HCT116 (cell line): Measurements from ENCODE around the gene FERMT2. TPM values are rescaled to one million over a fixed set of nuclear protein-coding genes. Genes with fewer than 3 reads are reported as not detected.
A peak's percentile ranks its signal among the peaks of the same experiment; 100 is the strongest.

ENCODE experiments used
- ATAC-seq: fragments of 200-7000 bp; cut with Tn5 transposase; 2 replicates; pipeline ENCODE4 v1.9.1; 2020; ENCODE audit warnings: mild to moderate bottlenecking, moderate library complexity
- BruUV-seq: library from RNA; stranded (reverse); fragments of 400-500 nt; replicated peaks from 2 replicates; lab custom pipeline; 2021; lab: Mats Ljungman, UMichigan
- CTCF ChIA-PET: fragments of 300-600 bp; sonication (Branson Sonifier 250); formaldehyde crosslinking; loops from one replicate; lab custom pipeline; 2021; ENCODE audit warnings: antibody characterized with exemption; lab: Charles Lee
- POLR2A ChIA-PET: fragments of 300-600, 350-600 bp; sonication (Branson Sonifier 250); formaldehyde crosslinking; loops from one replicate; lab custom pipeline; 2021; ENCODE audit warnings: antibody characterized with exemption; lab: Charles Lee
- RAD21 ChIA-PET, 2 experiments: fragments of 300-600 bp; sonication (Branson Sonifier 250); formaldehyde crosslinking; loops; one replicate each; lab custom pipeline; 2023; ENCODE audit warnings: low total read pairs in 2 of 2; ENCODE audit not compliant: uncharacterized antibody in 2 of 2, unreplicated experiment in 2 of 2, low non-redundant PET in 1 of 2; lab: Charles Lee
- DNase-seq: peaks from one replicate; pipeline ENCODE4 v3.0.0-alpha.2; 2010; ENCODE audit warnings: low read depth, low spot score
- H2AFZ ChIP-seq: fragments of 200-600 bp; shearing (Covaris generic), sonication (generic); 2 replicates; pipeline ENCODE4 v1.6.1; 2017; ENCODE audit warnings: low read depth, mixed run types, mixed read lengths, antibody characterized with exemption, low read length; ENCODE audit not compliant: poor library complexity, severe bottlenecking
- H3K27ac ChIP-seq: 2 replicates; pipeline ENCODE4 v1.5.1; 2012; ENCODE audit warnings: low read depth, low read length
- H3K27me3 ChIP-seq: fragments of 200-600 bp; sonication (generic); 2 replicates; pipeline ENCODE4 v1.6.1; 2016; ENCODE audit warnings: mixed run types, low read length, mixed read lengths; ENCODE audit not compliant: insufficient read depth
- H3K36me3 ChIP-seq, 2 experiments: fragments of 200-500 bp in 1 of 2; fragments of 200-600 bp in 1 of 2; sonication (Bioruptor generic) in 1 of 2; sonication (generic) in 1 of 2; 2 replicates each; pipeline versions ENCODE4 v1.5.1 to v1.6.1; 2014 to 2016; ENCODE audit warnings: low read length in 2 of 2, inconsistent platforms in 1 of 2, mixed read lengths in 1 of 2, mixed run types in 1 of 2; ENCODE audit not compliant: insufficient read depth in 2 of 2, control insufficient read depth in 1 of 2
- H3K4me1 ChIP-seq, 2 experiments: fragments of 200-600 bp in 1 of 2; sonication (generic) in 1 of 2; 2 replicates each; pipeline versions ENCODE4 v1.5.1 to v1.6.1; 2012 to 2017; ENCODE audit warnings: low read length in 2 of 2, inconsistent platforms in 1 of 2, mild to moderate bottlenecking in 1 of 2, mixed read lengths in 1 of 2, mixed run types in 1 of 2, moderate library complexity in 1 of 2; ENCODE audit not compliant: insufficient read depth in 2 of 2, control insufficient read depth in 1 of 2
- H3K4me2 ChIP-seq: fragments of 200-600 bp; sonication (generic); 2 replicates; pipeline ENCODE4 v1.6.1; 2017; ENCODE audit warnings: mixed run types, low read length, mixed read lengths
- H3K4me3 ChIP-seq, 2 experiments: fragments of 200-600 bp in 1 of 2; sonication (generic) in 1 of 2; replicated peaks in 1 of 2; 2 replicates each; pipeline ENCODE4 v1.5.1; 2011 to 2016; ENCODE audit warnings: low read length in 2 of 2, control low read depth in 1 of 2, low read depth in 1 of 2, mild to moderate bottlenecking in 1 of 2, mixed read lengths in 1 of 2, mixed run types in 1 of 2
- H3K79me2 ChIP-seq: fragments of 200-600 bp; sonication (generic); 2 replicates; pipeline ENCODE4 v1.6.1; 2017; ENCODE audit warnings: mild to moderate bottlenecking, mixed run types, low read length, moderate library complexity, mixed read lengths; ENCODE audit not compliant: insufficient read depth
- H3K9ac ChIP-seq: fragments of 200-600 bp; sonication (generic); 2 replicates; pipeline ENCODE4 v1.6.1; 2016; ENCODE audit warnings: low read length, mixed read lengths
- H3K9me2 ChIP-seq: fragments of 200-600 bp; sonication (generic), shearing (Covaris generic); 2 replicates; pipeline ENCODE4 v1.6.1; 2017; ENCODE audit warnings: mixed run types, mild to moderate bottlenecking, moderate library complexity; ENCODE audit not compliant: insufficient read depth
- H3K9me3 ChIP-seq, 2 experiments: fragments of 200-500 bp in 1 of 2; fragments of 200-600 bp in 1 of 2; sonication (Bioruptor generic) in 1 of 2; sonication (generic) in 1 of 2; 2 replicates each; pipeline ENCODE4 v1.6.1; 2014 to 2017; ENCODE audit warnings: low read length in 2 of 2, mixed read lengths in 2 of 2, inconsistent platforms in 1 of 2, low read depth in 1 of 2, mild to moderate bottlenecking in 1 of 2, mixed run types in 1 of 2, moderate library complexity in 1 of 2; ENCODE audit not compliant: control insufficient read depth in 1 of 2, insufficient read depth in 1 of 2
- H4K20me1 ChIP-seq: fragments of 200-600 bp; sonication (generic), shearing (Covaris generic); 2 replicates; pipeline ENCODE4 v1.6.1; 2017; ENCODE audit warnings: mixed run types, mild to moderate bottlenecking, moderate library complexity; ENCODE audit not compliant: insufficient read depth
- POLR2AphosphoS5 ChIP-seq: IDR thresholded peaks from 2 replicates; pipeline ENCODE4 v1.6.1; 2011; ENCODE audit warnings: mild to moderate bottlenecking, low read depth, low read length, moderate library complexity
- RAD21 ChIP-seq: IDR thresholded peaks from 2 replicates; pipeline ENCODE4 v1.6.1; 2012; ENCODE audit warnings: low read depth, mild to moderate bottlenecking
- SIN3A ChIP-seq: IDR thresholded peaks from 2 replicates; pipeline ENCODE4 v1.6.1; 2012; ENCODE audit warnings: low read depth
- TCF7L2 ChIP-seq: IDR thresholded peaks from 2 replicates; pipeline ENCODE4 v1.7.0; 2011; ENCODE audit warnings: borderline replicate concordance, inconsistent platforms; ENCODE audit not compliant: insufficient read depth, insufficient read length; ENCODE audit errors: extremely low read depth
- YY1 ChIP-seq: IDR thresholded peaks from 2 replicates; pipeline ENCODE4 v1.6.1; 2011; ENCODE audit warnings: low read length, low read depth, moderate library complexity, mild to moderate bottlenecking; ENCODE audit not compliant: insufficient replicate concordance; ENCODE audit errors: extremely low read depth
- ZFX ChIP-seq: fragments of 450-650 bp; IDR thresholded peaks from 2 replicates; pipeline ENCODE4 v1.6.1; 2017
- intact Hi-C: fragments of 100-400 bp; cut with micrococcal nuclease; formaldehyde crosslinking; loops from 2 replicates; pipeline ENCODE4 v1.10.0; 2022
- total RNA-seq: library from RNA; stranded (reverse); gene quantifications from one replicate; pipeline ENCODE4 v1.2.1, GENCODE V29; 2021; ENCODE audit not compliant: unreplicated experiment
- TF ChIP-seq, protein P1 (sequence below): IDR thresholded peaks from 2 replicates; pipeline ENCODE4 v1.6.1; 2011; ENCODE audit warnings: mild to moderate bottlenecking, low read length, moderate library complexity; ENCODE audit not compliant: insufficient replicate concordance; ENCODE audit errors: extremely low read depth
- TF ChIP-seq, protein P2 (sequence below), 3 experiments: fragments of 200-600 bp in 1 of 3; sonication (generic) in 1 of 3; IDR thresholded peaks in 2 of 3; conservative IDR thresholded peaks in 1 of 3; 2 replicates each; pipeline ENCODE4 v1.5.1; 2012 to 2017; ENCODE audit warnings: low read depth in 2 of 3, low read length in 2 of 3, antibody characterized with exemption in 1 of 3, borderline replicate concordance in 1 of 3, control low read depth in 1 of 3, mild to moderate bottlenecking in 1 of 3, mixed read lengths in 1 of 3, mixed run types in 1 of 3, moderate library complexity in 1 of 3; ENCODE audit not compliant: insufficient read depth in 1 of 3
- TF ChIP-seq, protein P3 (sequence below): IDR thresholded peaks from 2 replicates; pipeline ENCODE4 v1.6.1; 2012
- TF ChIP-seq, protein P4 (sequence below): IDR thresholded peaks from 2 replicates; pipeline ENCODE4 v1.6.1; 2012; ENCODE audit warnings: low read depth

The FERMT2 gene
- total RNA-seq, 1 experiment from 2014 or later: 24.8 TPM

DNA sequence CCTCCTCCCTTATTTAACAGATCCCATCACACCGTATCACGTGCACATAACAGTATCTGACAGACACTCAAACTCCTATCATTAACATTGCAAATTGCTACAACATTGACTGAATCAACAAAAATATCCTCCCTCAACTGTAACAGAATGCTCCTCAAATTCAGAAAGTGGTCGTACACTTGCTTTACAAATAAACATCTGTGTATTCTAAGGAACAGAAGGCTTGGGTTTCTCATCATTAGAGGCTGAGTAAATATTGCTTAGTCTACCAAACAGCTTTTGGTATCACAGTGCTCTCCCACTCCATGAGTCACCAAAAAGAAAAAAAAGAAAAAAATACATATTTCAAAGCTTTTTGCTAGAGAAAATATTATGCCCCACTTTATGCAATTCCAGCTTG, 23.9 kb downstream of the FERMT2 start (continued):
- TF ChIP-seq TCF7L2: no peak

DNA sequence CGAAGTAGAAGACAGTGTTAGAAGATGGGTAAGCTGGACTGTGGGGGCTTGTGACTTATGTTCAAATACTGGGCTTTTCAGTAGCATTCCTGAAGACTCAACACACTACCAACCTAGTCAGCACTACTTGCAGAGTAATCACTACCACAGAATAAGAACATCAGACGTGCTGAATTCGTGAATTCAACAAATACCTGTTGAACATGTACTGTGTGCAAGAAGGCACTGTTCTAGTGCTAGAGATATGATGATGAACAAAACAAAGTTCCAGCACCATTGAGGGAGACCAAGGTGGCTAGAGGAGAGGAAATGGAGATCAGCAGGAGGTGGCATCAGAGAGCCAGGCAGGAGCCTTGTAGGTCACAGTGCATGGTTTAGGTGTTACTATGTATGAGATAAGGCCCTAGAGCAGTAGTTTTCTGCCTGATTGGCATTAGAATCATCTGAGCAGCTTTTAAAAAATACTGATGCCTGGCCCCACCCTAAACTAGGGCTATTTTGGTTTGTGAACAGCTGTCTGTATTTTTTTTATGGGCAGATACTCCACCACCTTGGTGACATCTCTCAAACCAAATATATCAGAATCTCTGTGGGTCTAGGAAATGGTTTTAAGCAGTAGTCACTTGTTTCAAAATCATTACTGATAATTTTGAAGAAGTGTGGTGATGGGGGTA, 26.8 kb downstream of the FERMT2 start:
- Histone ChIP-seq H3K36me3 (no peaks in the 10 kb centered on the region), H3K27me3 (no peaks in the 10 kb centered on the region), H3K9me3 (no peaks in the 10 kb centered on the region), H3K4me1 (peaks cover 0 to 28% of the 10 kb centered on the region in 2 experiments; a peak in 3 of 4 replicates), H3K79me2 (peaks cover 38% of the 10 kb centered on the region), H3K9ac (no peak overlapping the region), H3K4me2 (peak overlapping the region; percentile 42), H3K27ac (no peak overlapping the region)
- DNase-seq (no peak), ATAC-seq (peak; percentile 84)
- POLR2A ChIA-PET: no interaction called here
- BruUV-seq: no TSS peak
- CTCF ChIA-PET: interaction anchor here (0.8 kb wide), 1 partner anchor 132 kb away, joined by 3 read pairs; no protein-coding TSS in a partner anchor
- intact Hi-C loops: loop anchor here (1.0 kb wide), 1 partner anchor 131 kb away; no protein-coding TSS in a partner anchor
- TF ChIP-seq, protein P1, sequence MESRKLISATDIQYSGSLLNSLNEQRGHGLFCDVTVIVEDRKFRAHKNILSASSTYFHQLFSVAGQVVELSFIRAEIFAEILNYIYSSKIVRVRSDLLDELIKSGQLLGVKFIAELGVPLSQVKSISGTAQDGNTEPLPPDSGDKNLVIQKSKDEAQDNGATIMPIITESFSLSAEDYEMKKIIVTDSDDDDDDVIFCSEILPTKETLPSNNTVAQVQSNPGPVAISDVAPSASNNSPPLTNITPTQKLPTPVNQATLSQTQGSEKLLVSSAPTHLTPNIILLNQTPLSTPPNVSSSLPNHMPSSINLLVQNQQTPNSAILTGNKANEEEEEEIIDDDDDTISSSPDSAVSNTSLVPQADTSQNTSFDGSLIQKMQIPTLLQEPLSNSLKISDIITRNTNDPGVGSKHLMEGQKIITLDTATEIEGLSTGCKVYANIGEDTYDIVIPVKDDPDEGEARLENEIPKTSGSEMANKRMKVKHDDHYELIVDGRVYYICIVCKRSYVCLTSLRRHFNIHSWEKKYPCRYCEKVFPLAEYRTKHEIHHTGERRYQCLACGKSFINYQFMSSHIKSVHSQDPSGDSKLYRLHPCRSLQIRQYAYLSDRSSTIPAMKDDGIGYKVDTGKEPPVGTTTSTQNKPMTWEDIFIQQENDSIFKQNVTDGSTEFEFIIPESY: no peak
- TF ChIP-seq, protein P2, sequence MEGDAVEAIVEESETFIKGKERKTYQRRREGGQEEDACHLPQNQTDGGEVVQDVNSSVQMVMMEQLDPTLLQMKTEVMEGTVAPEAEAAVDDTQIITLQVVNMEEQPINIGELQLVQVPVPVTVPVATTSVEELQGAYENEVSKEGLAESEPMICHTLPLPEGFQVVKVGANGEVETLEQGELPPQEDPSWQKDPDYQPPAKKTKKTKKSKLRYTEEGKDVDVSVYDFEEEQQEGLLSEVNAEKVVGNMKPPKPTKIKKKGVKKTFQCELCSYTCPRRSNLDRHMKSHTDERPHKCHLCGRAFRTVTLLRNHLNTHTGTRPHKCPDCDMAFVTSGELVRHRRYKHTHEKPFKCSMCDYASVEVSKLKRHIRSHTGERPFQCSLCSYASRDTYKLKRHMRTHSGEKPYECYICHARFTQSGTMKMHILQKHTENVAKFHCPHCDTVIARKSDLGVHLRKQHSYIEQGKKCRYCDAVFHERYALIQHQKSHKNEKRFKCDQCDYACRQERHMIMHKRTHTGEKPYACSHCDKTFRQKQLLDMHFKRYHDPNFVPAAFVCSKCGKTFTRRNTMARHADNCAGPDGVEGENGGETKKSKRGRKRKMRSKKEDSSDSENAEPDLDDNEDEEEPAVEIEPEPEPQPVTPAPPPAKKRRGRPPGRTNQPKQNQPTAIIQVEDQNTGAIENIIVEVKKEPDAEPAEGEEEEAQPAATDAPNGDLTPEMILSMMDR (IDR thresholded peaks at IDR 0.05 in 2 of 3, conservative IDR thresholded peaks at IDR 0.05 in 1 of 3; ENCODE audit: borderline replicate concordance in 1 of 3, insufficient read depth in 1 of 3, low read depth in 2 of 3, low read length in 2 of 3): peak; percentile 18 to 27 (median 27); a peak in 3 of 6 replicates
- TF ChIP-seq RAD21 (peak; percentile 51), ZFX (no peak), SIN3A (no peak), TCF7L2 (no peak), YY1 (no peak), POLR2AphosphoS5 (no peak)
- TF ChIP-seq, protein P3, sequence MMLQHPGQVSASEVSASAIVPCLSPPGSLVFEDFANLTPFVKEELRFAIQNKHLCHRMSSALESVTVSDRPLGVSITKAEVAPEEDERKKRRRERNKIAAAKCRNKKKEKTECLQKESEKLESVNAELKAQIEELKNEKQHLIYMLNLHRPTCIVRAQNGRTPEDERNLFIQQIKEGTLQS: no peak
- TF ChIP-seq, protein P4, sequence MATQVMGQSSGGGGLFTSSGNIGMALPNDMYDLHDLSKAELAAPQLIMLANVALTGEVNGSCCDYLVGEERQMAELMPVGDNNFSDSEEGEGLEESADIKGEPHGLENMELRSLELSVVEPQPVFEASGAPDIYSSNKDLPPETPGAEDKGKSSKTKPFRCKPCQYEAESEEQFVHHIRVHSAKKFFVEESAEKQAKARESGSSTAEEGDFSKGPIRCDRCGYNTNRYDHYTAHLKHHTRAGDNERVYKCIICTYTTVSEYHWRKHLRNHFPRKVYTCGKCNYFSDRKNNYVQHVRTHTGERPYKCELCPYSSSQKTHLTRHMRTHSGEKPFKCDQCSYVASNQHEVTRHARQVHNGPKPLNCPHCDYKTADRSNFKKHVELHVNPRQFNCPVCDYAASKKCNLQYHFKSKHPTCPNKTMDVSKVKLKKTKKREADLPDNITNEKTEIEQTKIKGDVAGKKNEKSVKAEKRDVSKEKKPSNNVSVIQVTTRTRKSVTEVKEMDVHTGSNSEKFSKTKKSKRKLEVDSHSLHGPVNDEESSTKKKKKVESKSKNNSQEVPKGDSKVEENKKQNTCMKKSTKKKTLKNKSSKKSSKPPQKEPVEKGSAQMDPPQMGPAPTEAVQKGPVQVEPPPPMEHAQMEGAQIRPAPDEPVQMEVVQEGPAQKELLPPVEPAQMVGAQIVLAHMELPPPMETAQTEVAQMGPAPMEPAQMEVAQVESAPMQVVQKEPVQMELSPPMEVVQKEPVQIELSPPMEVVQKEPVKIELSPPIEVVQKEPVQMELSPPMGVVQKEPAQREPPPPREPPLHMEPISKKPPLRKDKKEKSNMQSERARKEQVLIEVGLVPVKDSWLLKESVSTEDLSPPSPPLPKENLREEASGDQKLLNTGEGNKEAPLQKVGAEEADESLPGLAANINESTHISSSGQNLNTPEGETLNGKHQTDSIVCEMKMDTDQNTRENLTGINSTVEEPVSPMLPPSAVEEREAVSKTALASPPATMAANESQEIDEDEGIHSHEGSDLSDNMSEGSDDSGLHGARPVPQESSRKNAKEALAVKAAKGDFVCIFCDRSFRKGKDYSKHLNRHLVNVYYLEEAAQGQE: no peak
- TF ChIP-seq, all 23 proteins: peak for 2
- RAD21 ChIA-PET: no interaction called here
- no peak overlapping the region for H3K4me3 ChIP-seq
- no peaks in the 10 kb centered on the region for H3K9me2 ChIP-seq
- no peak overlapping the region for H2AFZ ChIP-seq
- H4K20me1 ChIP-seq: no peaks in the 10 kb centered on the region
